ENCODE data around the gene BEND7.
A peak's percentile ranks its signal among the peaks of the same experiment; 100 is the strongest.

Gene BEND7

GRCh38 chr10:13518076-13518692 is 10.6 kb downstream of the BEND7 start:
- no peak for DNase-seq

- no peak for DNase-seq
Observed at GRCh38 chr10:13517675-13518074, 11.1 kb downstream of the BEND7 start.

- no peak for DNase-seq
Observed at GRCh38 chr10:13516176-13516575, 12.6 kb downstream of the BEND7 start.

DNA sequence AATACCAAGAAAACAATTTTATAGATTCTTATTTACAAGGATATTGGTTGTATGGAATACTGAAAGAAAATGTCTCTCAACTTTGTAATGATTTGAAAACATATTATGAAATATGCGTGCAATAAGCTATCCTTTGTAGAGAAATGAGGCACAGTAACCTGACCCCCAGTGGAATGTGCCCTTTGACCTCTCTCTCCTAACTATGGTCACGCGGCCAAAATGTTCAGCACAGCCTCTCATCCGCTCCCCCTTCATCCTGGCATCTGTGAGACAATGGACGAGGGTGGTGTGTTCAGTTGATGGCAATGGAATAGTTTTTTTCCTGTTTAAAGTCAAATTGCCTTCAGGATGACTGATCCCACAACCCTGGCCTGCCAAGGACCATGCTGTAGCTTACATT is 13.3 kb downstream of the BEND7 start:
- DNase-seq: no peak

- DNase-seq: no peak
Observed at GRCh38 chr10:13514296-13514695, 14.5 kb downstream of the BEND7 start.

DNA sequence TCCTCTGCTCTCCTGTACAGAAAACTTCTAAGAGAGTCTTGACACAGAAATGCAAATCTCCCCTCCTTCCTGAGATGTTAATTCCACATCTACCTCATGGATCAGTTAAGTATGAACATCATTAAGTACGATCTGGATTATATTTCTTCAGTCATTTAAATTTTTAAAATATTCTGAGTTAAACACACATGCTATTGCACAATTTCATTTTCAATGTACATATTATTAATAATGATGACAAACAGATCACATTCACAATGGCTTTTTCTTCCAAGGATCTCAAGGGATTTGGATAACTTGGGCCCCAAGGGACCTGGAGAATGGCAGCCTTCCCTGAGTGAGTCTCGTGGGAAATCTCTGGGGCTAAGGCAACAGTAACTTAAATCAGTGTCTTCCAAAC is 16.2 kb downstream of the BEND7 start:
- no peak for DNase-seq

GRCh38 chr10:13511409-13511808 is 17.4 kb downstream of the BEND7 start:
- DNase-seq: no peak

DNA sequence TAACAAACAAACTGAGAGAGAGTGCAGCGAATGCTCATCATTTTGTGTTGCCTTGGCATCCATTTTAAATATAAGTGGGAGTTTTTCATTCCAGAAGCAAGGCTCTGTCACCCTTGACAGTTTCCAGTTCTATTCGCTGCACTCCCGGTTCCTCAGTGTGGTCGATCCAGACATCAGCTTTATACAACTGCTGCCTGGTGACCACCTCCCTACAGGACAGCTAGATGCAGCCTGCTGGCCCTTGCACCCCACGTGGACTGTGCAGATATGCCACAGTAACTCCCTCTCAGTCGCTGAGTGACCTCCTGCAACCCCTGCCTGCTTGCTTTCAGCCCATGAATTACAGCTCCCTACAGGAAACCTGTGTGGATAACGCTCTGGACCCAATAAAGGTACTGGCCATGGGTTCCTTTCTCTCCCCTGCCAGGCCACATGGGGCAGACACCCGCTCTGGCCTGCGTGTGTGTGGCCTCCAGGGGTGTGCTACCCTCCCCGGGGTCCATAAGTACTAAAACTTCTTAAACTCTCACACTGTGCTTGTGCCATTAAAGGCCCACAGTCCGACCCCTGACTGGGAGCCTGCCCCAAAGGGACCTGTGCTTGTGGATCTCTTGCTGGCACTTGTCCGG is 23.6 kb downstream of the BEND7 start:
- no peak for DNase-seq

DNA sequence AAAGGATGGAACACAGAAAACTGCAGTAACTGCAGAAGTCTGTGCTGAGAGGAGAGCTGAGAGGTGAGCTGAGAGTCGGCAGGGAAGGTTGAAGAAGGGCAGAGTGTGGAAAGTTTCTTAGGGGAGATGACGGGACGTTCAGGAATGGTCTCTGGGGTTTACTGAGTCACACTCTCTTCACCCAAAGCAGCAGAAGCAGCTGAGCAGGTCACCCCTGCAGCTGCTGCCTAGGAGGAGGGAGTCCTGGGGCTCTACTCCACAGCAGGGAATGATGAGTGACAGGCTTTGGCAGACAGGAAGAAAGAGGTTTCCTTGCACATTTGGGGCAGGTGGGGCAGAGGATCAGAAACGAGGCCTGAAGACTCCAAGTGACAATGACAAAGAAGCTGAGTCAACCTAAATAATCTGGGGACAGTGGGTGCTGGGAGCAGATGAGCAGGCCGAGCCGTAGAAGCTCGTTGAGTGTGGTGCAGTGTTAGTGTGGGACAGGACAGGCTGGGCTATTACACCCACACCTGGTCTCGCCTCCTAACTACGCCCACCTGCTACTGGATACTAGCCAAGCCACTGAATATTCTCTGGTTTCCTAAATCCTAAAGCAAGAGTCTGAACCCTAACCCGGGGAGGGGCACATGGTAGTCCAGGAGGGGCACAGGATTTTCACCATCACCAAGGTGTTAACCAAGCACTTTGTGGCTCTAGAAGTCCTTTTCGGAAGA is 24.9 kb downstream of the BEND7 start:
- DNase-seq: no peak

DNA sequence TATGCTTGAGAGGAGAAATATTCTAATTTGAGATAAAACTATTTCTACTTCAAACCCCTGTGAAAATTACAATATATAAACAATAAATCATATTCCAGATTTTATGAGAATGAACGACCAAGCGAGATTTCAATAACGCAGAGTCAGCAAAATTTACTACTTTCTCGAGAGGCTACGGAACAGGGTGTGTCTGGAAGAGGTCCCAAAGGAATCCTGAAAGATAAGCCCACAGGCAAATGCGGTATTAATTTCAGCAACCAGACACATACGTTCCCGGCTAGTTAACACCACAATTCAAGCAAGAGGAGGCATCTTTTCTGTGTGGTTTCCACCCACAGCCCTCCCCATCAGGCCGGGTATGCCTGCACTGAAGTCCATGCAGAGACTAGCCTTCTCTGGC is 26.4 kb downstream of the BEND7 start:
- no peak for DNase-seq

DNA sequence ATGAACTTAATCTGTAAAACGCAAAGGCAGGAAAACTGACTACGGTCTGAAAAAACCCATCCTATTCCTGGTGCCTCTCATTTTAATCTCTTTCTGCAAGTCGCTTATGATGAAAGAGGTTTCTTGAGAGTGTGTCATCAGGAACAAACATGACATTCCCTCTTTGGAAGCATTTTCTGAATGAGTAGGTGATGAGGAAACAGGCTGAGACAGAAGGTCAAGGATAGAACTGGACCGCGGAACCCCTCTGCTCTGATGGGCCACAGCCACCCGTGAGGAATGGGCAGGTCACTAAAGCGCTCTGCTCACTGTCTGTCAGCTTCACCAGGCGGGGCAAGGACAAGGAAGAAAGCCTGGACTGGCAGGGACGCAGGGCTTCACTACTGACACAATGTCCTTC is 28.6 kb downstream of the BEND7 start:
- no peak for DNase-seq

DNA sequence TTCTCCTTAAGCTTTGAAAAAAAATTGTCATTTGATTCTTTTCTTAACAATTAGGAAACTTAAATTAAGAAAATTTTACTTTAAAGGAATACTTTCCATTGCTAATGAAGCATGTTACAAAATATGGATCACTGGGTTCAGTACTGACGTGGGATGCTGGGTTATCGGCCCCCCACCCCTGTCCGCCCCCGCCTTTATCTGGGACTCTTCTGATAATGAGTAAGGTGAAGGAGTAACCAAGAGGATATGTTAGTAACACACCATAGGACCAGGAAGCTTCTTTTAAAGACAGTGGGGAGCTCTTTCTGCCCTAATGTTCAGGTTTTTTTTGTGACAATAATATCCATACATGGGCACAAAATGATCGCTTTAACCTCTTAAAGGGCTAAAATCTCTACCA is 29.7 kb downstream of the BEND7 start:
- DNase-seq: no peak

DNA sequence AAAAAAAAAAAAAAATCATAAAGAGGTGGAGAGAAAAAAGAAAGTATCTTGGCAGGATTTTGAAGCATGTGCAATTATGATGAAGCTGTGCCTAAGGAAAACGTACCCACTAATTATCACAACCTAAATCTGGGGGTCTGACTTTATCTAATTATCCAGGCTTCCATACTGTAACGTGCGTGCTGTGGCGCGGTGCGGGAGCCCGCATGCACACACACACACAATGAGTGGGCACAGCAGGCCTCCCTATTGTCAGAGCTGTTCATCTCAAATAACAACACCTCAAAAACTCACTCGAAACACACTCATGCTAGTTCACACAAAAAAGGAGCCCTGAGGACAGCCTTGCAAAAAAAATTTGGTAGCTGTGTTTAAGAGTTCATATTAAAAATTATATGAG is 31.9 kb downstream of the BEND7 start:
- DNase-seq: no peak

- DNase-seq: no peak
Observed at GRCh38 chr10:13496164-13496563, 32.6 kb downstream of the BEND7 start.

DNA sequence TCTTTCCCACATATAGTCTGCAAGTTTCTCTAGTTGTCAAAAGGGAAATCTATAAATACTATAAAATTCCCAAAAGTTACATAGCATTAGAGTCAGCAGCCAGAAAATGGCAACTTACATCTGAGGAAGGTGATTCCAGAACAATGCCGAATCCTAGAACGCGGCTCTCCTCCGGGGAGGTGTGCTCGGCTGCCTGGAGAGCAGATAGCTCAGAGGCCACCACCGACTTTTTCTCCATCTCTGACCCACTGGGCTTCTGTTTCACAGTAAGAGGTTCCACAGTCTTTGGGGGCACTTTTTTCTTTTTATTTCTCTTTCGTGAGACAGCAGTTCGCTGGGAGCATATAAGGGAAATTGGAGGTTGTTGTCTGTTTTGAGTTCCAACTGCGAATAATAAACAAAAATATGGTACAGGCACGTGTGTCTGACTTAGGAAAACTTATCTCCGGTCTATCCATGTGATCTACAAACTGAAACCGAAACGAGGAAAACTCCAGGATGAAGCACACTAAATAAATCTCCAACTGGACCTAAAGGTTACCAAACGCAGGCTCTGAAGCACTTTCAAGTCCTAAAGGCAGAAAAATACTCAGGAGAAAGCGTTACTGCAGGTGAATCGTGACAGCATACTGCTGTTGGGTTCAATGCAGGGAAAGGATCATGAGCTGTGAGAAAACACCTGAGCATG is 36.2 kb downstream of the BEND7 start:
- DNase-seq: no peak

DNA sequence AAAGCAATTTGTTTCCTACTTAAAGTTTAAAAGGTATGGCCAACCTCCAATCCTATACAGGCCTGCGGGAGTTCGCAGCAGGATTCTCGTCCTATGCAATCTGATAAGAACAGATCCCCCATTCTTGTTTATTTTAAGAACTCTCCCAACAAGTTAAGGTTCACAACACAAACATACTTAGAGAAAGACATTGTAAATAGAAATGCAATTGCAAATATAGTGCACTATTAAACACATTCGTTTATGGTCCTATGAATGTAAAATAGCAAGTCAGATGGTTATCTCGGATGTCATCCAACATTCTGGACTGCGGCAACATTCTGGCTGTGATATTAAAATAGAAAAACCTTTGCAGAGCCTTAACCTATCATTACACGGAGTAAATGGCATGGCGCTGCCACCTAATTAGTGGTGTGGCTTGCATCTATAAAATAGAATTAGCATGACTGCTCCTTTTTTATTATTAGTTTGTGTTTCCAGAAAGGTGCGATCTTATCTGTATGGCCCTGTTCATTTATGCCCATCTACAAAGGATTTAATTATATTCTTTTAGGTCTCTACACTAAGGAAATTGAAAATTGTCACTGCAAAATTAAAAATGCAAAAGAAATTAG is 37.0 kb downstream of the BEND7 start:
- no peak for DNase-seq

DNA sequence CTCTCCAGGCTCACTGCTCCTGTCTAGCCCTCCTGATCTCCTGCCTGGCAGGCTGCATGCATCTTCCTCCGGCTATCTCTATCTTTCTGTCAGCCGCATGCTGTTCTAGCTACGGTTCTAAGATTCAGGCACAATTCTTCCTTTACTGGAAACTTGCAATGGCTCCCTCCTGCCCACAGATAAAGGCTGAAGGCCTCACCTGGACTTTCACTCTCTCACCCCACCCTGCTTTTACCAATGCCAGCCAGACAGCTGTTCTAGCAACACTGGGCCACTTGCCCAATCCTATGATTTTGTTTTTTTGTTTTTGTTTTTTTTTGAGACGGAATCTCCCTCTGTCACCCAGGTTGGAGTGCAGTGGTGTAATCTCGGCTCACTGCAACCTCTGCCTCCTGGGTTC is 38.3 kb downstream of the BEND7 start:
- DNase-seq: no peak

GRCh38 chr10:13489035-13489599 is 39.7 kb downstream of the BEND7 start:
- DNase-seq: no peak

DNA sequence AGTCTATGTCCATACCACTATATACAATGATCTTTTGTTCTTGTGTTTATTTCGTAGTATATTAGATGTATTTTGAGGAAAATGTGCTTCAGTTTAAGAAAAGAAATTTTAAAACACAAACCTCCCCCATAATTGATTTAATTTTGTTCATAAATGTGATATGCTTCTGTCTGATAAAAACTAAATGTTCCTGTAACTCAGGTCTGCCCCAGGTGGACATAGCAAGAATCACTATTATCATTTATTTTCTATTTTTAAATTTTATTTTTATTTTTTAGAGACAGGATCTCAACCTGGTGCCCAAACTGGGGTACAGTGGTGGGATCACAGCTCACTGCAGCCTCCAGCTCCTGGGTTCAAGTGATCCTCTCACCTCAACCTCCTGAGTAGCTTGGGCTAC is 43.2 kb downstream of the BEND7 start:
- no peak for DNase-seq

- DNase-seq: peak in 2 of 3 donors; percentile 4 to 12
Observed at GRCh38 chr10:13483951-13484350, 44.9 kb downstream of the BEND7 start.

DNA sequence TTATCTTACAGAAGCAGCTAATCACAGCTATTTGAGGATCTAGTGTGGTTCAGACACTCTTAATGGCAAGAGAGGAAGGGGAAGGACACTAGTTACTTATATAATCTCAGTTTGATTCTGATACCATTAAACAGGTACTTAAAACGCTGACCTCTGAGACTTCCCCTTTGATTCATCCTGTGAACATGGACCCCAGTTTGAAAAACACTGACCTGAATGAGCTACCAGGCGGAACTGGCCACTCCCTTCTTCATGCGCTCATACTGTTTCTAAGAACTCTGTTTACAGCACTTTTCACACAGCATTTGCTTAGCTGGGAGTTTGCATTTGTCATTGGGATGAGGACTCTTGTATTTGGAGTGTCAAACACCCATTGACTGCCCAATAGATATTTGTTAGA is 45.7 kb downstream of the BEND7 start:
- DNase-seq: no peak

DNA sequence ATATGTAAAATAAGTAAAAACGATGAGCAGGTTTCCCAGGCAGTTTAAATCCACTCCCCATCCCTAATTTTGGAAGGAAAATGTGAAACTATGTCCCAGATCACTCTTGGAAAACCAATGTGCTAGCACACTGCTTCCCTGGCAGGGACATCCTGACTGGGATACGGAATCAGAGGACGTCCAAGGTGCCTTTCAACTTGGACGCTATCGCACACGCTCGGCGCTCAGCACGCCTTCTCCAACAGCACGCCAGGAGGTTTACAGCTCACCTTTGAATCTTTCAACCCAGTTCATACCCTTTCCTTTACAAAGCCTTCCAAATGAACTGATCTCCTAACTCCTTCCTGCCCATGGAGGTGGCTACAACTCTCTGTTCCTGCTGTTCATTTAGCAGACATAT is 47.1 kb downstream of the BEND7 start:
- no peak for DNase-seq

- no peak for DNase-seq
Observed at GRCh38 chr10:13475124-13475523, 53.7 kb downstream of the BEND7 start.

Data from suppressor macrophage treated with lipopolysaccharide for 1 hour (primary cell).